NCI-H187 treated with DMSO at 0.1 percent for 48 hours (cell line): ENCODE results near the gene FHIP2A.
"Not testable (repeated sequence)": the region's sequence is repeated elsewhere in the genome, so short reads cannot be mapped to it uniquely, and the experiment has no call there.

Experiments
- DNase-seq: peaks from one replicate; lab custom pipeline; 2025; lab: John Stamatoyannopoulos, UW

Gene FHIP2A, protein sequence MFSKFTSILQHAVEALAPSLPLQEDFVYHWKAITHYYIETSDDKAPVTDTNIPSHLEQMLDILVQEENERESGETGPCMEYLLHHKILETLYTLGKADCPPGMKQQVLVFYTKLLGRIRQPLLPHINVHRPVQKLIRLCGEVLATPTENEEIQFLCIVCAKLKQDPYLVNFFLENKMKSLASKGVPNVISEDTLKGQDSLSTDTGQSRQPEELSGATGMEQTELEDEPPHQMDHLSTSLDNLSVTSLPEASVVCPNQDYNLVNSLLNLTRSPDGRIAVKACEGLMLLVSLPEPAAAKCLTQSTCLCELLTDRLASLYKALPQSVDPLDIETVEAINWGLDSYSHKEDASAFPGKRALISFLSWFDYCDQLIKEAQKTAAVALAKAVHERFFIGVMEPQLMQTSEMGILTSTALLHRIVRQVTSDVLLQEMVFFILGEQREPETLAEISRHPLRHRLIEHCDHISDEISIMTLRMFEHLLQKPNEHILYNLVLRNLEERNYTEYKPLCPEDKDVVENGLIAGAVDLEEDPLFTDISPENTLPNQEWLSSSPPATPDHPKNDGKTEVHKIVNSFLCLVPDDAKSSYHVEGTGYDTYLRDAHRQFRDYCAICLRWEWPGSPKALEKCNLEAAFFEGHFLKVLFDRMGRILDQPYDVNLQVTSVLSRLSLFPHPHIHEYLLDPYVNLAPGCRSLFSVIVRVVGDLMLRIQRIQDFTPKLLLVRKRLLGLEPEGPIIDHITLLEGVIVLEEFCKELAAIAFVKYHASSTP

DNA sequence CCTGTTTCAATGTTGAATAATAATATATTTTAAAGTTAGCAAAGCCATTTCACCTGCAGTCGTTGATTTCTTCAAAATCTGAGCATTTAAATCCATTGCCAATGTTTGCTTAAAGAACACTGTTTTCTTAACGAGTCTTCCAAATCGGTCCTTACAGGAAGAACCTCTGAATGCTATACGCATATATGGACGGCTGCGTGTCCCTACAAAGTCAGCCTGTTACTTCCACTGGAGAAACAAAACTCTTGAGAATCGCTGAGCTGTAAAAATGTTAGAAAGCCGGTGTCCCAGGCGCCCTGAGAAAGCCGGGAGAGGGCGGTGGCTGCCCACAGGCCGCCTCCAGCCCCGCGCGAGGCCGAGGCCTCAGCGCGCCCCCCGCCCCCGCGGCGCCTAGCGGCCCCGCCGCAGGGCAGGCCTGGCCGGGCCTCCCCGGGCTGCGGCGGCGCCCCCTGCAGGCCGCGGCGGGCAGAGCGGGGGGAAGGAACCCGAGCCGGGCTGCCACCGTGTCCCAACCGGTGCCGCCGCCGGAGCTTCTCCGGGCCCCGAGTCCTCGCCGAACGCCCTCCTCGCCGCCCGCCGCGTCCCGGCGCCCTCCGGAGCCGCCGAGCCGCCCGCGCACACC, at the start of gene FHIP2A:
Gene FHIP2A, plus strand, starts transcription at position 488 of the 622 bp plus-strand sequence. CDS start 299 bp downstream, outside the sequence.
- DNase-seq = no peak

DNA sequence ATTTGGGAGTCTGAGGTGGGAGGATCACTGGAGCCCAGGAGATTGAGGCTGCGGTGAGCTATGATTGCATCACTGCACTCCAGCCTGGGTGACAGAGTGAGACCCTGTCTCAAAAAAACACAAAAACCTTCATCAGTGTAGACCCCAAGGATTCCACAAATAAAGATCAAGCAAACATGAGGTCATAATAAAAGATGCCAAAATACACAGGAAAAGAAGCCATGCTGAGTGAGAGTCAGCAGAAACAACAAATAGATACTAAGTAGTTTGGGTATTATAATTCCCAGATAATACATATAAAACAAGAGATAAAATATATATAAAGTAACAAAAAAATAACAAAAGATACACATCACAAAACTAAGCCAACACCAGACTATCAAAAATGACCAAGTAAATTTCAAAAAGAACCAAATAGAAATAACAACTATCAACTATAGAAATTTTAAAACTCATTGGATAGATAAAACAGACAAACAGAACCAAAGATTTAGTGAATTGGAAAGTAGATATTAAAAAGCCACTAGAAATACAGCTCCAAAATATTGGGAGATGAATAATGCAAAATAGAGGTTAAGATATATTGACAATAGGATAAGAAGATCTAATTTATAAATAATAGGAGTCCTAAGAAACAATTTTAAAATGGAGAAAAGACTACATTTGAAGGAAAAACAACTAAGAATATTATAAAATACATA, 48.9 kb upstream of the FHIP2A start:
- no peak for DNase-seq

DNA sequence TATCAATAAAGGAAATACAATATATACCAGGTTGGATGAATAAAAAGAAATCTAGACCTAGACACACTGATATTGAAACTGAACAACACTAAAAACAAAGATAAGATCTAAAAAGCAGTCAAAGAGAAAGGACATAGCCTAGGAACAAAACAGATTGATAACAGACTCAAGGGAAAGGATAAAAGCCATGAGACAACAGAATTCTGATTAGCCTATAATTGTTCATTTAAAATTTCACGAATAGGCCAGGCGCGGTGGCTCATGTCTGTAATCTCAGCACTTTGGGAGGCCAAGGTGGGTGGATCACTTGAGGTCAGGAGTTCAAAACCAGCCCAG, 48.4 kb upstream of the FHIP2A start:
- no peak for DNase-seq

DNA sequence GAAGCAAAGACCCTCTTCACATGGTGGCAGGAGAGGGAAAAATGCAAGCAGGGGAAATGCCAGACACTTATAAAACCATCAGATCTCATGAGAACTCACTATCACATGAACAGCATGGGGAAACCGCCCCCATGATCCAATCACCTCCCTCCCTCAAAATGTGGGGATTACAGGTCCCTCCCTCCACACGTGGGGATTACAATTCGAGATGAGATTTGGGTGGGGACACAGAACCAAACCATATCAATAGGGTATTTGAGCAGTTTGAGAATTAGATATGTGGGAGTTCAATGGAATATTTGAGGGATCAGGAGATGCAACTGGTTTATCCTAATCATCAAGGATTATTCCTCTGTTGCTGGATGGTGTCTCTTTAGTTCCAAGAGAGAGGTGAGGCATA, 46.5 kb upstream of the FHIP2A start:
- DNase-seq = not testable (repeated sequence)

DNA sequence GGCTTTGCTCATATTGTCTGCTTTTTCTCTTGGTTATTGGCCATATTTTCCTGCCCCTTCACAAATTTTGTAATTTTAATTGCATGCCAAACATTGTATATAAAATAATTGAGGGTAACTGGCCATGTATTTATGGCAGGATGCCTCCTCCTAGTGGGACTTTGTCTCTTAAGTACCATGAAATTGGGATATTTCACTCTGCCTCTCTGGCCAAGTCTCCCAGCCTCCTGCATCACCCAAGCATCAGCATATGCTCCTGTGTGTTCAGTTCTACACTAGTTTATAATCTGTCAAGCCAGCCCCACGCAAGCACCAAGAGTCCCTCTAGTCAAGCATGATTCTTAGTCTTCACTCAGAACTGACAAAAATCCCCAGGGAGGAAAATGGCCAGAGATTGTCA, 44.2 kb upstream of the FHIP2A start:
- DNase-seq = no peak

DNA sequence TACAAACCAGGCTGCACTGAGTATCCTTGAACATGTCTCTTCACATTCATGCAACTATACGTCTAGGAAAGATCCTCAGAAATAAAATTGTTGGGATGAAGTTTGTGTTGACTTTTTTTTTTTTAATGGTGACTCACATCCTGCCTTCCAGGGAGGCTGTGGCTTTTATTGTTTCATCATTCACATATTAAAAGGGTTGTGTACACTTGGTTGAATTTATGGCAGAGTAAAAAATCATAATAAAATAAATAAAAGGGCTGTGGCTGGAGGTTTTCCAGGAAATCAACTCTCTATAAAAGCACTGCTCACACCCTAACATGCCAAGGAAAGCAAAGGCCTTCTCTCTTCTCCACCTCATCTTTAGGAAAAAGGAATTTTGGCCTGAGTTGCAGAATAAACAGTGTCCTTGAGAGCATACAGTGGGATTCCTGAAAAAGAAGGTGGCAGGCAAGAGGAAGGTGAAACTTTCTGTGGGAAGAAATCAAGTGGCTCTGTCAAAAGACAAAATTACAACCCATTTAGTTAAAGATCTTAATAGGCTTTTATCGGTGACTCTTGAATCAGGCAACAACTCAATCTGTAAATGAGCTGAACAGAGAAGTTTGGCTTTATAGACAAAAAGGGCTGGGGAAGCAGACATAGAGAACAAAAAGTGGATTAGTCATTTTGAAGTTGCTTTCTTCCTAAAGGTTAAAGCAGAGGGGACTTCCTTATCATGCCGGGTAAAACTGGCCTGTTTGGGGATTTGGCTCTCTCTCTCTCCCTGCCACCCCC, 41.6 kb upstream of the FHIP2A start:
- DNase-seq = no peak

DNA sequence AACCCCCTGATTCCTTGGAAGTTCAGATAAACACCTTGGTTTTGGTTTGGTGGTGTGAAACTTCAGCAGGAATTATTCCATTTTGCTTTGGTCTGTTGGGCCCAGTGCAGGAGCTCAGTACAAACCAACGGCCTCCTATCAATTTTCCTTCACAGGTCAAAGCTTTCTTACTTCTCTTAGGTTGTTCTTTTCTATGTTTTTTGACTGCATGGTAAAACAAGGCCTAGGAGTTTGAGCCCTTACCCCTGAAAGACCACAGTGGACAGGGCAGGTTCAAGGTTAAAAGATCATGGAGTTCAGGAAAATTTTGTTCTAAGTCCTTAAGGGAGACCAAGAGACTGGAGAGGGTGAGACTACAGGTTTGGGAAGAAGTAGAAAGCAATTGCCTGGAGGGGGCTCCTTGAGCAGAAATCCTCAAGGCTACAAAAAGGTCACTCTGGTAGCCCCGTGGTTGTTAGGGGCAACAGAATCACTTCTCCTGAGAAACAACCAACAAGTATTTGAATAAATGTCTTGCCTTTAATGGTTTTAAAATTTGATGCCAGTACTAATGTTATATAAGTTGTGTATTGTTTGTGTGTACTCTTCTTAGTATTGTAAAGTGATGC, 40.9 kb upstream of the FHIP2A start:
- DNase-seq = no peak

DNA sequence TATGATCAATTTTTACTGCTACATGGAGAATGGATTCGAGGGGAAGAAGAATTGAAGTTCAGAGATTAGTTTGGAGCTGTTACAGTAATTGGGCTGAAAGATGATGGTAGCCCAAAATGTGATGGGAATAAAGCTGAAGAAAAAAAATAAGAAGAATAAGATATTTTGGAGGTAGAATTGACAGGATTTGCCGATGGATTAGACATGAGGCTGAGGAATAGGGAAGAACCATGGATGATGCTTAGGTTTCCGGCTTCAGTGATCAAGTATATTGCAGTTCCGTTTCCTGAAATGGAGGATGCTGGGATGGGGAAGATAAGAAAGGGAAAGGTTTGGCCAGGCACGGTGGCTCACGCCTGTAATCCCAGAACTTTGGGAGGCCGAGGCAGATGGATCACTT, 38.9 kb upstream of the FHIP2A start:
- no peak for DNase-seq

DNA sequence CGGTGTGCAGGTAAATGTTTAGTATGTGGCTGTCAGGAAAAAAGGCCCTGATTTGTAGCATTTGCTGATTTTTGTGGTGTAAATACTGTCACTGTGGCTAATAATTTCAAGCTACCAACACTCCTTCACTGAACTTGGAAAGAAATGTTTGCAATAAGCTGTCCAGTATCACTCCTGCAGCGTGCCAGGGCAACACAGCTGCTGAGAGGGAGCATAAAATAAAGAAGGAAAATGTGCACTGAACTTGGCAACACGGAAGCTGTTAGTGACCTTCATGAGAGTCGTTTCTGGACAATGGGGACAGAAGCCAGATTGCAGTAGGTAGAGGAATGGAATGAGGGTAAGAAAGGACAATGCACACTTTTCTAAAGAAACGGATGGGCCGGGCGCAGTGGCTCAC, 37.9 kb upstream of the FHIP2A start:
- DNase-seq = no peak

DNA sequence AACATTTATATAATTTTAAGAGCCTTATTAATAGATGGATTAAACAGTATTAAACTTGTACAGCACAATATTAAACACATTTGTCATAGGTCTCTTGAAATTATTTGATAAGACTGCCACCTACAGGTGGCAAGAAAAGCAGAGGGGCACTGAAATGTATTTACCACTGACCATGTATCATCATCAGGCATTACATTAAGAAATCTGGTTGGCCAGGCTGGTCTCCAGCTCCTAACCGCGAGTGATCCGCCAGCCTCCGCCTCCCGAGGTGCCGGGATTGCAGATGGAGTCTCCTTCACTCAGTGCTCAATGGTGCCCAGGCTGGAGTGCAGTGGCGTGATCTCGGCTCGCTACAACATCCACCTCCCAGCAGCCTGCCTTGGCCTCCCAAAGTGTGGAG, 35.1 kb upstream of the FHIP2A start:
- DNase-seq = not testable (repeated sequence)

DNA sequence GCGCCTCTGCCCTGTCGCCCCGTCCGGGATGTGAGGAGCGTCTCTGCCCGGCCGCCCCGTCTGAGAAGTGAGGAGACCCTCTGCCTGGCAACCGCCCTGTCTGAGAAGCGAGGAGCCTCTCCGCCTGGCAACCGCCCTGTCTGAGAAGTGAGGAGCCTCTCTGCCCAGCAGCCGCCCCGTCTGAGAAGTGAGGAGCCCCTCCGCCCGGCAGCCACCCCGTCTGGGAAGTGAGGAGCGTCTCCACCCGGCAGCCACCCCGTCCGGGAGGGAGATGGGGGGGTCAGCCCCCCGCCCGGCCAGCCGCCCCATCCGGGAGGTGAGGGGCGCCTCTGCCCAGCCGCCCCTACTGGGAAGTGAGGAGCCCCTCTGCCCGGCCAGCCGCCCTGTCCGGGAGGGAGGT, 34.4 kb upstream of the FHIP2A start:
- DNase-seq = not testable (repeated sequence)

DNA sequence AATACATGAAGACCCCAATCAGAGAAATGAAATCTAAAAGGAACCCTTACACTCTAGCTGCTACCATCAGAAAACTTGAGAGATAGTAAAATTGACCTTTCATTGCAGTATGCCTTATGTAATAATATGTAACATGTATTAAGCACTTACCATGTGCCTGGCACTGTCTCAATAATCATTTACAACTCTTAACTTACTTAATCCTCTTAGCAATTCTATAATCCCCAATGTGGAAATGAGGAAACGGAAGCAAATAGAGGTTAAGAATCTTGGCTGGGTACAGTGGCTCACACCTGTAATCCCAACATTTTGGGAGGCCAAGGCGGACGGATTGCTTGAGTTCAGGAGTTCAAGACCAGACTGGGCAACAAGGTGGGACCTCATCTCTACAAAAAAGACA, 29.8 kb upstream of the FHIP2A start:
- no peak for DNase-seq

DNA sequence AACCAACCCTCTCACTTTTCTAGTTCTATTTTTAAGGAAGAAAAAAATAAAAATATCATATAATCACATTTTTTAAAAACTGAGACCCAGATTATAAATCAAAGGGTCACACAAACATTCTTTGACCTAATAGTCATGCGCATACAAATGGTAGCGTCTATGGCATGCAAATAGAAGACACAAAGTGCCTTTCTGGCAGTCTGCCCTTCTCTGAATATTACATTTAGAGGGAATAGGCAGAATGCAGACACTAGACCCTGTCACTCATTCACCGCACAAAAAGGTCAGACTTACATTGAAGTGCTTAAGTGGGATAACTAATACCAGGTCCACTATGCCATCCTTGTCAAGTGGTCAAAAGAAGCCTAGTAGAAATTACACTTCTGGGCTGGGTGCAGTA, 26.5 kb upstream of the FHIP2A start:
- no peak for DNase-seq

DNA sequence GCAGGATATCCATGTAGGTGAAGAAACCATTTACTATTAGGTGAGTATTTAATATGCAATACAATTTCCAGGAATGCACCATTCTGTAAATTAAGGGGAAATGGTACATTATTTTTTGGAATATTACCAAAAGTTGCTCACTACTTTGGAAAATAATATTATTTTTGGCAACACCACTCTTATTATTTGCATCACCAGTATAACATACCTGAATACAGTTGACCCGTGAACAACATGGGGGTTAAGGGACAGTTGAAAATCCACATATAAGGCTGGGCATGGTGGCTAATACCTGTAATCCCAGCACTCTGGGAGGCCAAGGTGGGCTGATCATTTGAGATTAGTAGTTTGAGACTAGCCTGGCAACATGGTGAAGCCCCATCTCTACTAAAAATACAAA, 21.2 kb upstream of the FHIP2A start:
- DNase-seq = no peak

DNA sequence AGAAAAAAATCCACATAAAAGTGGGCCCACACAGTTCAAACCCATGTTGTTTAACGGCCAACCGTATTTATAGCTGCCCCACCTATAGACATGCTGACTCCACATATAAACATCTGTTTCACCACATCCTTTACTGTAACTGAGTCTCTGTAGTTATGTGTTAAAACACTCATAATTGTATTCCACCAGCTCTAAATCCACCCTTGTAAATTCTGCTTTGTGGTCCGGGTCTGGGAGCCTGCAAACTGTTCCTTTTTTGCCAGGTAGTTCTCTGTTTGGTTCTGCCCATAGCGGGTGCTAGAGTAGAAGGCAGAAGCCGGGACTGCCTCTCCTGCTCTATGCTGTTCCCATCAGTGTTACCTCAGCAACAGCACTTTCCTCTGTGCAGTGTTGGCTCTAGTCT, 20.2 kb upstream of the FHIP2A start:
- no peak for DNase-seq

DNA sequence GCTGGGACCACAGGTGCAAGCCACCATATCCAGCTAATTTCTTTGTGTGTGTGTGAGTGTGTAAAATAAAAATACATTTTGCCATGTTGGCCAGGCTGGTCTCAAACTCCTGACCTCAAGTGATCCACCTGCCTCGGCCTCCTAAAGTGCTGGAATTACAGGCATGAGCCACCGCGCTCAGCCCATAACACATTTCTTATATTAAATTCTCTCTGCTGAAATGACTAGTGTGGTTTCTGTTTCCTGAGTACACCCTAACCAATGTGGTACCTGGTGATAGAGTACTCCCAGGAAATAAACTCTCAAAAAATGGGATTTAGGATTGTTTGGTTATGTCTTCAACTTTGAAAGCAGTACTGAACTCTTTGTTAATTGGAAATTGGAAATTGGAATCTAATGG, 19.4 kb upstream of the FHIP2A start:
- DNase-seq = no peak

DNA sequence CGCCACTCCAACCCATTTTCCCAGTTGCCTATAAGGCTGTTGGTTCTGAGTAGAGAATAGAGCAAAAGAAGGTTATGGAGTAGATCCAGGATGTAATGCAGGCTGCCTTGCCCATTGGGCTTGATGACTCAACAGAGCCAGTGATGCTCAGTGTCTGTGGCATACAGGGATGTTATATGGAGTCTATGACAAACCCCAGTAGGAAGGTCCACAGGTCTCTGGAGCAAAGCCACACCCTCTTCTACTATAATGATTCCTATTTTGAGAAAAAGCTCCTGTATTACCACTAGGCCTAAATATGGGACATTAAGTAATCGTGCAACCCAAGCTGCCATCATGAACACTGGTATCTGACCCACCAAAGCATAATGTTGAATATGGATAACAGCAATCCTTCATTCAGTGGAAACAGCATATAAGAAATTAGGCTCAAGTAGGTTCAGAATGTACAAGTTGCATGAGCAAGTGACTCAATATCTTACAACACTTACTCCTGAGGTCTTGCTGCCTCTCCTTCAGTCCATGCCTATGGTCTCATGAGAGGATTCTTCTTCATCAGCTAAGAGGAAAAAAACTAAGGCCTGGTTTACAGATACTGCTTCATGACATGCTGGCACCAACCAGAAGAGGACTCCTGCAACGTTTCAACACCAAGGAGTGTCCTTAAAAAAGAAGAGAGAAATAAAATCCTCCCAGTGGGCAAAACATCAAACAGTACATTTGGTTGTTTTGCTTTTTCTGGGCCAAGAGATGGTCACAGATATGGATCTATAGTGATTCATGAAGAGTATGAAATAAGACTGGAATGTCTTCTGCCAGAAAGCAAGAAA, 14.8 kb upstream of the FHIP2A start:
- no peak for DNase-seq

DNA sequence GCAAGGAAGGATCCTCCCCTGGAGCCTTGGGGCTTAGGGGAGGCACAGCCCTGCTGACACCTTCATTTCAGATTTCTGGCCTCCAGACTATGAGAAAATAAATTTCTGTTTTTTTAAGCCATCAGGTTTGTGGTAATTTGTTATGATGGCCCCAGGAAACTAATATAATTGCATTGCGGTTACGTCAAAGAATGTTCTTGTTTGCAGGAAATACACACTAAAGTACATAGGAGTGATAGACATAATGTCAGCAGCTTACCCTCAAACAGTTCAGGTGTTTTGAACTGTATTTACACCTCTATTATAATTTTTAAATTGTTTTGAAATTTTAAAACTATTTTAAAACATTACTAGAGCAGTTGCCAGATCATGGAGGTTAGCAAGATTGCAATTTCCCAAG, 12.6 kb upstream of the FHIP2A start:
- DNase-seq = no peak

DNA sequence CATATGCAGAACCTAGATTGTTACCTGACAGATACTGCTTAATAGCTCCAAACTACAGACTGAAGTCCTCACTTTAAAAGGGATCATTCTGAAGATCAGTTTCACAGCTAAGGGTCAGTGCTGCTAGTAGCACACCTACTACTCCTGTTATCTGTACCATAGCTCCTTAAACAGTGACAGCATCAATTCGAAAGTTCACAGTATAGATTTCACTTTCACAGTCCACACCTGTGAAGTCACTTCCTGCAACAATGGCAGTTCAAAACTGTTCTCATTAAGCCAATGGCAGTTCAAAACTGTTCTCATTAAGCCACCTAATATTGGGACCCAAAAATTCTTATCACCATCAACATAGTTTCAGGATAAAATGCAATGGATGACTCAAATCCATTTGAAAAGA, 10.7 kb upstream of the FHIP2A start:
- no peak for DNase-seq

DNA sequence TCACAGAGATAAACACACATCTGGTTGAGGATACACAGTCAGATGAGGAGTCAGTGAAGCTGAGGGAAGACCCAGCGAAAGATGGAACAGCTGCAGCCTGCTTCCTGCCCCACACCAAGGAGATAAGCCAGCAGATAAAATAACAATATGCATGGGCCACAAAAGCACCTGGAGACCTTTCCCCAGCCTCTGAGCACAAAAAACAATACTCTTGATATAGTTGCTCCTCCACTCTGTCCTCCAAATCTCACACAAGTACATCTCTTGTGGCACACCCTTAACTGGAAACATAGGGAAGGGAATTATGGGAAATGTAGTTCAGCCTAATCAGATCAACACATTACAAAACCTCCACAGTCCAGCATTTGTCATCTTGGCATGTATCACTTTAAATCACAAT, 9.7 kb upstream of the FHIP2A start:
- DNase-seq = no peak
